ENCODE measurements around the gene ZC3H18.

Gene ZC3H18

GRCh38 chr16:88584676-88585075, 14.5 kb downstream of the ZC3H18 start:
- DNase-seq = peak in 1 of 3 donors; percentile 26

DNA sequence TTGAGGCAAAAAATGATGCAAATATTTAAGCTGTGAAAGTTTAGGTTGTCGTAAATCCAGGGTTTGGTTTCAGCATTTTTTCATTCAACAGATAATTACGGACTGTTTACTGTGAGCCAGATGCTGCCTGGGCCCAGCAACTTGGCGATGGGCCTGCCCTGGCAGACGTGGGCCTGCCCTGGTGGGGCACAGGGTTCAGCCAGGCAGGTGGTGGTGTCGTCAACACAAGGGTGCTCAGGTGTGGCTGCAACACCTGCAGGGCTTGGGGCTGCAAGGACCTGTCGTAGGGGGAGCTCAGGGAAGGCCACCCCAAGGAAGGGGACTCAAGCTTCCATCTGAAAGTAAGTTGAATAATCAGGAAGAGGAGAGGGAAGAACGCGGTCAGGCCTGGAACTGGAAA, 15.1 kb downstream of the ZC3H18 start:
- no peak for DNase-seq

GRCh38 chr16:88585927-88586581, 15.9 kb downstream of the ZC3H18 start:
- DNase-seq = no peak

- DNase-seq = no peak
These were observed 17.9 kb downstream of the ZC3H18 start for GRCh38 chr16:88588148-88588547.

GRCh38 chr16:88588754-88589153, 18.6 kb downstream of the ZC3H18 start:
- DNase-seq = no peak

GRCh38 chr16:88589441-88589840, 19.2 kb downstream of the ZC3H18 start:
- no peak for DNase-seq

DNA sequence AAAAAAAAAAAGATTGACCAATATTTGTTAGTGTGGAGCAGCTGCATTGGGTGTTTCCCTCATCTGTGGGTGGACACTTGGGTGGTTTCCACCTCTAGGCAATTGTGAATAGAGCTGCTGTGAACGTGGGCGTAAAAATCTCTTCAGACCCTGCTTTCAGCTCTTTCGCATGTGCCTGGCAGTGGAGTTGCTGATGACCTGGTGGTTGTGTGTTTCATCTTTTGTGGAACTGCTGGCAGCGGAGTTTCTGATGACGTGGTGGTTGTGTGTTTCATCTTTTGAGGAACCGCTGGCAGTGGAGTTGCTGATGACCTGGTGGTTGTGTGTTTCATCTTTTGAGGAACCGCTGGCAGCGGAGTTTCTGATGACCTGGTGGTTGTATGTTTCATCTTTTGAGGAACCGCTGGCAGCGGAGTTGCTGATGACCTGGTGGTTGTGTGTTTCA, 21.4 kb downstream of the ZC3H18 start:
- DNase-seq = peak; percentile 96 to 100 (median 98)

- no peak for DNase-seq
These were observed 22.9 kb downstream of the ZC3H18 start for GRCh38 chr16:88593061-88593460.

DNA sequence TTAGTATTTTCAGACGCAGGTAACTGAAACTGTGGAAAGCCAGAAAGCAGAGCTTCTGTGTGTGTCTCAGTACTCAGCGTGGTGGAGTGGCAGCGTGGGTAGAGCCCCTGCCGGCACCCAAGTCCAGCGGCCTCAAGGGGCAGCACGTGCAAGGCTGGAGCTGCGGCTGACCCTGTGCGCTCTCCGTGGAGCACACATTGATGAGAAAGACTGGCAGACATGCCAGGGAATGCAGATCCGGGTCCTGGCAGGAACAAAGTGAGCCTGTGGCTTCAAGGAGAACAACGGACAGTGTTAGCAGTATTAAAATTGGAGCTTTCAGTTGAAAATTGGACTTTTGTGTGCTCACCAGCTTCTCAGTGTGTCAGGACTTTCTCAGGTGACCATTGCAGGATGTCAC, 23.3 kb downstream of the ZC3H18 start:
- no peak for DNase-seq

DNA sequence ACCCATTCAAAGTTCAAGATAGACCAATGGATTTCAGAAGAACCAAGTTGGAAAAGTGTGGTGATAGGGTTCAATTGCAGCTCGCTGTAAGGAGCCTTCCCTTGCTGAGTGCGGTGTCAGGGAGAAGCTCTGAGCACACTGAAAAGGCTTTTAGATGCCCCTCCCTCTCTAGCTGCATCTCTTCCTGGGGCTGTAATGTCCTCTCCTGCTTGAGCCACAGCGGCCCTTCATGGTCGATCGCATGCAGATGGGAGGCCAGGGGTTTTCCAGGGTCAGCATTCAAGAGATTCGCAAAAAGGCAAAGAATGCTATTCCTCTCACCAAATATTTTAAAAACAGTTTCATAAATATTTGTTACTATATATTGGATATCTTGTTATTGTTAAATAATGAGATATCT, 23.7 kb downstream of the ZC3H18 start:
- DNase-seq = no peak

DNA sequence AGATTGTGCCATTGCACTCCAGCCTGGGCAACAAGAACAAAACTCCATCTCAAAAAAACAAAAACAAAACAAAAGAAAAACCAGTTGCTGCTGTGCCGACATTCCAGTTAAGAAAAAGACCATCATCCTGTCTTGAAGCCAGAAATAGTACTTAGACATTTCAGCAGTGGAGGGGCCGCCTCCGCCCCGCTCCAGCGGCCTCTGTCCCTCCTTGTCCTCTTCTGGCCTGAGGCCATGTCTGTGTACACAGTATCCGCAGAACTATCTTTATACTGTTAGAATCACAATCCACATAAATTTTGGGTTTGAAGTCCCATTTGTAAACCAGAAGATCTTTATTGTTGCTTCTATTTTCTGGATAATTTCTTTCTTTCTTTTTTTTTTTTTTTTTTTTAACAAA, 24.9 kb downstream of the ZC3H18 start:
- no peak for DNase-seq

DNA sequence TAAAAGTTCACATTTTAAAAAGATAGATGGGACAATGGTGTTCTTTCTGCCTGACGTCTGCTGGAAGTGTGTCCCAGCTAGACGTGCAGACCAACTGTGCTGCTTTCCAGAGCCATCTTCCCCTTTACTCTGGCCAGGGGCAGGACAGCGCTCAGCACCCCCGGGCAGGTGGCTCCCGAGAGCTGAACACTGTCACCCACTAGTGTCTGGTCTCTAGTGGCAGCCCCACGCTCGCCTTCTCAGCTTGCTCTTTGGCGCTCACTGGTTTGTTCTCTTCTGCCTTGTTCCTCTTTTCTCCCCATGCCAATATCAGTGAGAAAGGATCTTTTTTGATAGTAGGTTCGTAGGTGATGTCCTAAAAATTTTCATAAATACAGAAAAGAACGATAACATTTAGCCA, 25.7 kb downstream of the ZC3H18 start:
- DNase-seq = no peak

- peak; percentile 56 to 84 (median 73) for DNase-seq
These were observed 26.3 kb downstream of the ZC3H18 start for GRCh38 chr16:88596483-88596882.

DNA sequence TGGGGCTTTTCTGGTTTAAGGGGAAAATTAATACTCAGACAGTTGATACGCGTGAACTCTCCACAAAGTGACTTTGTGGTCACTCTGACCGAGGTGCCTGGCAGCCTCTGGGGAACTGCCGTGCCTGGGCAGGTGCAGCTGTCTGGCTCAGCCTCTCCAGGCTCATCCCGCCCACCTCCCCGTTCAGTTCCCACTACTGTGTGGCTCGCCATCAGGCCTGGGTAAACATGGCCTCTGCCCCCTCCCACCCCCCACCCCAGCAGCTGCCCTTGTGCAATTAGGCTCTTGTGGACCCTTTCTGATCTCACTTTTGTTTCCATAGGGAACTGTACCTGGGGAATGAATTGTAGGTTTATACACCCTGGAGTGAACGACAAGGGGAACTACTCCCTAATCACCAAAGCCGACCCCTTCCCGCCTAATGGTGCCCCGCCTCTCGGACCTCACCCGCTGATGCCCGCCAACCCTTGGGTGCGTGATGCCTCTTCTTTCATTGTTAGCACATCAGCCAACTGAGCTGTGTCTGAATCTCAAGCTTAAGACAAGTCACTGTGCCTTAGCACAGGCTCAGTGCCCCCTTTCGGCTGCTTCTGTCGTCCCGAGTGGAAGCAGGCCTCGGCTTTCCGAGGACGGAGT, 27.8 kb downstream of the ZC3H18 start:
- DNase-seq = no peak

DNA sequence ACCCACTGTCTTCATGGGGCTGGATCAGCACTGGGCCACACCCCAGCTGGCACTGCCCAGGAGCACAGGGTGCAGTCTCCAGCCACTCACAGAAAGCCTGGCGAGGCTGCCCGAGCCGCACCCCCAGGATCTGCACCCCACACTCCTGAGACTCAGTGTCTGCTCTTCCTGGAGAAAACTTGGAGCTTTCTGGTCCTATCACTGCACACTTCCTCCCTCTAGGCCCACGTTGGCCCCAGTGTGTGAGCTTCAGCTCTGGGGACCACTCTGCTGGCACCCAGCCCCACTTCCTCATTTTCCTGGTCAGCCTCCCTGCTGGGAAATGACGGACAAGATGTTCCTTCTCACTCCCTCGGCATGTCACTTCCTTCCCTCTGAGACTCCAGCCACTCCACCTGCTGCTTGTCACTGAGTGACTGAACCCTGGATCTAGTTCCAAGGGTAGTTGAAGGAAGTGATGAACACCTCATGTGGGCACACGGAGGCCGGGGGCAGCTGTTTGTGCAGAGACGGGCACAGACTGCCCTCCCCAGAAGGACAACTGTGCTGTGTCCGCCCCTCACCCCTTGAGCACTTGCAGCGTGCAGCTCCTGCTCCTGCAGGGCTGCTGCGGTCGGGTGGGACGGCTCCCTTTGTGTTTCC, 29.0 kb downstream of the ZC3H18 start:
- peak; percentile 84 to 94 (median 89) for DNase-seq

GRCh38 chr16:88599825-88600538, 29.8 kb downstream of the ZC3H18 start:
- no peak for DNase-seq

DNA sequence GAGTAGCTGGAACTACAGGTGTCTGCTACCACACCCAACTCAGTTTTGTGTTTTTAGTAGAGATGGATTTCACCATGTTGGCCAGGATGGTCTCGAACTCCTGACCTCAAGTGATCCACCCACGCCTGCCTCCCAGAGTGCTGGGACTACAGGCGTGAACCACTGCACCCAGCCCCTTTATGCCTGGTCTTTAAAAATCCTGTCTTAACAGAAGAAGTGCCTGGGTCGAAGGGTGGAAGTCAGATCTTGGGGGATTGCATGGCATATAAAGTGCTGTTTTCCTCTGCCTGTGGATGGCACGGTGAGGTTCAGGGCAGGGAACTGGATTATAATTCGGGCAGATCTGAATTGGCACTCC, 30.3 kb downstream of the ZC3H18 start:
- DNase-seq = no peak

DNA sequence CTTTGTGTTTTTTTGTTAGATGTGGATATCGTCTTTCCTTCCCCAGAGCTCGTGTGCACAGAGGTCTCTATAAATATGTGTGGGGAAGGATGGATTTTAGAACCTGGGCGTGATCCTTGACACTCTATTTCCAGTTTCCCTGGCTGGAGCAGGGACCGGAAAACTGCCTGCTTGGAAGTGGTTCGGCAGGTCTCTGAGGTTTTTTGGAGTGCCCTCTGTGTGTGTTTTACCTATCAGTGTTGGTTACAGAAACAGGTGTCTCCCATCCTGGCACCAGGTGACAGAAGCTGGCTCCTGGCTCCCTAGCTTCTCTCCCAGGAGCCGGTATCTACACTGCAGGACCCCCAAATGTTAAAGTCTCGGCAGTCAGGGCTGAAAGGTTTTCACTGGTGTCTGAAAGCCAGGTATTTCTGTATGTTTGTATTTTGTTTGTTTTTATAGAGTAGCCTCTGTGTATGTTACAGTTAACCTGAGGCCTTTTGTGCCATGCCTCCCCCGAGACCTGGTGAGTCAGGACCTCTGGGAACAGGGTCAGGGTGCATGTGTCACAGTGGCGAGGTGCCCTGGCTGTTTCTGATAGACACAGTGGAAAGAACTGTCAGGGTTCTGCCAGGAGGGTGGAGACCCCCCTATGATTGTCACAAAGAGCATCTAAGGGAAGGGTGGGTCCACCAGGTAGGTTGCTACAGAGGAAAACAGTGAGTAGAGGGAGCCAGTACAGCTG, 31.3 kb downstream of the ZC3H18 start:
- DNase-seq = no peak

DNA sequence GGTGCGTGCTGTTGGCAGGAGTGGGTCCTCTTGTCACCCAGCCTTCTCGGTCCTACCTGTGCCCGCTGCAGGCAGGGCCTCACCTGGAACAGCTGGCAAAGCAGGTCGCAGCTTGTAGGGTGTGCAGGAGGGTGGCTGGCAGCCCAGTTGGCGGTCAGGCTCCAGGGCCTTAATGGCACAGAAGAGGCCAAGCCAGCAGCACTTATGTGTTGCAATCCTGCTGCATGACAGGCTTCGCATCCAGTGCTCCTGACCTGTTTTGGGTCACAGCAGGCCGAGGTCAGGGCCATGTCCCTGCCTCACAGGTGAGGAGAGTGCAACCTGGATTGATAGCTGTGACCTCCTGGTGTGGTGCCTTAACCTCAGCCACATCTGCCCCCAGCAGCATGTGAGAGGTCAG, 31.9 kb downstream of the ZC3H18 start:
- DNase-seq = no peak

- no peak for DNase-seq
These were observed 35.3 kb downstream of the ZC3H18 start for GRCh38 chr16:88605186-88606147.

- DNase-seq = no peak
These were observed 36.0 kb downstream of the ZC3H18 start for GRCh38 chr16:88606148-88606757.
